ENCODE results near the gene DFFA. TPM values are rescaled to one million over a fixed set of nuclear protein-coding genes. Genes with fewer than 3 reads are reported as not detected.

Gene DFFA
- total RNA-seq, 1 experiment from 2014 or later = 86.5 TPM

- H3K27me3 Mint-ChIP-seq (ENCODE audit: low read depth) = no peaks in the 10 kb centered on the region
- DNase-seq (ENCODE audit: low spot score) (no peak), ATAC-seq (no peak)
- POLR2A ChIA-PET = interaction anchor here (0.6 kb wide), 1 partner anchor 10 kb away, joined by 4 read pairs; no protein-coding TSS in a partner anchor
- H3K27ac Mint-ChIP-seq = peak overlapping the region; percentile 34; the same call in 1 of the 2 replicates
- CTCF ChIA-PET = interaction anchor here (1.0 to 3.5 kb wide), 5 partner anchors 10 to 354 kb away, joined by 3 to 12 read pairs (median 3); no protein-coding TSS in a partner anchor
- no peak overlapping the region for H3K4me3 Mint-ChIP-seq
- peaks cover 76% of the 10 kb centered on the region for H3K4me1 Mint-ChIP-seq
- no peaks in the 10 kb centered on the region for H3K36me3 Mint-ChIP-seq
- no peak for TF ChIP-seq E2F5 (CRISPR knock-in tag; IDR thresholded peaks at IDR 0.05)
- no peak for TF ChIP-seq ZNF671 (CRISPR knock-in tag; IDR thresholded peaks at IDR 0.05)
- no peak for TF ChIP-seq OVOL2 (CRISPR knock-in tag; IDR thresholded peaks at IDR 0.05; ENCODE audit: borderline replicate concordance)
- TF ChIP-seq GABPB1 (CRISPR knock-in tag; IDR thresholded peaks at IDR 0.05) = no peak
- TF ChIP-seq MLX (CRISPR knock-in tag; IDR thresholded peaks at IDR 0.05) = no peak
- no peak for TF ChIP-seq ZNF138 (CRISPR knock-in tag; conservative IDR thresholded peaks at IDR 0.05)
- TF ChIP-seq TCF7 (CRISPR knock-in tag; IDR thresholded peaks at IDR 0.05; ENCODE audit: low read depth) = no peak
- TF ChIP-seq, protein P1, sequence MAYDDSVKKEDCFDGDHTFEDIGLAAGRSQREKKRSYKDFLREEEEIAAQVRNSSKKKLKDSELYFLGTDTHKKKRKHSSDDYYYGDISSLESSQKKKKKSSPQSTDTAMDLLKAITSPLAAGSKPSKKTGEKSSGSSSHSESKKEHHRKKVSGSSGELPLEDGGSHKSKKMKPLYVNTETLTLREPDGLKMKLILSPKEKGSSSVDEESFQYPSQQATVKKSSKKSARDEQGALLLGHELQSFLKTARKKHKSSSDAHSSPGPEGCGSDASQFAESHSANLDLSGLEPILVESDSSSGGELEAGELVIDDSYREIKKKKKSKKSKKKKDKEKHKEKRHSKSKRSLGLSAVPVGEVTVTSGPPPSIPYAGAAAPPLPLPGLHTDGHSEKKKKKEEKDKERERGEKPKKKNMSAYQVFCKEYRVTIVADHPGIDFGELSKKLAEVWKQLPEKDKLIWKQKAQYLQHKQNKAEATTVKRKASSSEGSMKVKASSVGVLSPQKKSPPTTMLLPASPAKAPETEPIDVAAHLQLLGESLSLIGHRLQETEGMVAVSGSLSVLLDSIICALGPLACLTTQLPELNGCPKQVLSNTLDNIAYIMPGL (CRISPR knock-in tag; IDR thresholded peaks at IDR 0.05) = no peak
- TF ChIP-seq FOXP1 (CRISPR knock-in tag; IDR thresholded peaks at IDR 0.05; ENCODE audit: borderline replicate concordance) = no peak
- no peak for TF ChIP-seq JAZF1 (CRISPR knock-in tag; IDR thresholded peaks at IDR 0.05)
- no peak for TF ChIP-seq ZNF232 (CRISPR knock-in tag; IDR thresholded peaks at IDR 0.05)
- TF ChIP-seq, protein P2, sequence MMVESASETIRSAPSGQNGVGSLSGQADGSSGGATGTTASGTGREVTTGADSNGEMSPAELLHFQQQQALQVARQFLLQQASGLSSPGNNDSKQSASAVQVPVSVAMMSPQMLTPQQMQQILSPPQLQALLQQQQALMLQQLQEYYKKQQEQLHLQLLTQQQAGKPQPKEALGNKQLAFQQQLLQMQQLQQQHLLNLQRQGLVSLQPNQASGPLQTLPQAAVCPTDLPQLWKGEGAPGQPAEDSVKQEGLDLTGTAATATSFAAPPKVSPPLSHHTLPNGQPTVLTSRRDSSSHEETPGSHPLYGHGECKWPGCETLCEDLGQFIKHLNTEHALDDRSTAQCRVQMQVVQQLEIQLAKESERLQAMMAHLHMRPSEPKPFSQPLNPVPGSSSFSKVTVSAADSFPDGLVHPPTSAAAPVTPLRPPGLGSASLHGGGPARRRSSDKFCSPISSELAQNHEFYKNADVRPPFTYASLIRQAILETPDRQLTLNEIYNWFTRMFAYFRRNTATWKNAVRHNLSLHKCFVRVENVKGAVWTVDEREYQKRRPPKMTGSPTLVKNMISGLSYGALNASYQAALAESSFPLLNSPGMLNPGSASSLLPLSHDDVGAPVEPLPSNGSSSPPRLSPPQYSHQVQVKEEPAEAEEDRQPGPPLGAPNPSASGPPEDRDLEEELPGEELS (CRISPR knock-in tag; IDR thresholded peaks at IDR 0.05) = no peak
- no peak for TF ChIP-seq PRDM15 (CRISPR knock-in tag; IDR thresholded peaks at IDR 0.05)
- TF ChIP-seq STAT6 (CRISPR knock-in tag; conservative IDR thresholded peaks at IDR 0.05; ENCODE audit: low read depth) = no peak
- no peaks in the 10 kb centered on the region for H3K9me3 Mint-ChIP-seq
Observed at GRCh38 chr1:10513199-10513598, 40.9 kb upstream of the DFFA start.

All from WTC11 (cell line).